GM10266 (cell line): ENCODE results near the gene FRMD1.

ENCODE experiments used
- DNase-seq: peaks from one replicate; pipeline ENCODE4 v3.0.0; 2012; ENCODE audit errors: extremely low spot score
- TF ChIP-seq, protein P1 (sequence below): IDR thresholded peaks from 2 replicates; pipeline ENCODE4 v1.5.1; 2012; ENCODE audit warnings: mild to moderate bottlenecking, low read depth; ENCODE audit not compliant: control insufficient read depth, insufficient read depth; ENCODE audit errors: missing control alignments

FRMD1 gene

GRCh38 chr6:168092541-168092940 lies 13.5 kb upstream of the FRMD1 start:
- TF ChIP-seq, protein P1, sequence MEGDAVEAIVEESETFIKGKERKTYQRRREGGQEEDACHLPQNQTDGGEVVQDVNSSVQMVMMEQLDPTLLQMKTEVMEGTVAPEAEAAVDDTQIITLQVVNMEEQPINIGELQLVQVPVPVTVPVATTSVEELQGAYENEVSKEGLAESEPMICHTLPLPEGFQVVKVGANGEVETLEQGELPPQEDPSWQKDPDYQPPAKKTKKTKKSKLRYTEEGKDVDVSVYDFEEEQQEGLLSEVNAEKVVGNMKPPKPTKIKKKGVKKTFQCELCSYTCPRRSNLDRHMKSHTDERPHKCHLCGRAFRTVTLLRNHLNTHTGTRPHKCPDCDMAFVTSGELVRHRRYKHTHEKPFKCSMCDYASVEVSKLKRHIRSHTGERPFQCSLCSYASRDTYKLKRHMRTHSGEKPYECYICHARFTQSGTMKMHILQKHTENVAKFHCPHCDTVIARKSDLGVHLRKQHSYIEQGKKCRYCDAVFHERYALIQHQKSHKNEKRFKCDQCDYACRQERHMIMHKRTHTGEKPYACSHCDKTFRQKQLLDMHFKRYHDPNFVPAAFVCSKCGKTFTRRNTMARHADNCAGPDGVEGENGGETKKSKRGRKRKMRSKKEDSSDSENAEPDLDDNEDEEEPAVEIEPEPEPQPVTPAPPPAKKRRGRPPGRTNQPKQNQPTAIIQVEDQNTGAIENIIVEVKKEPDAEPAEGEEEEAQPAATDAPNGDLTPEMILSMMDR: no peak
- DNase-seq: no peak

- DNase-seq: no peak
- TF ChIP-seq, protein P1: no peak
Measured at GRCh38 chr6:168091381-168092264, 12.6 kb upstream of the FRMD1 start.

GRCh38 chr6:168090706-168091105 lies 11.7 kb upstream of the FRMD1 start:
- no peak for DNase-seq

DNA sequence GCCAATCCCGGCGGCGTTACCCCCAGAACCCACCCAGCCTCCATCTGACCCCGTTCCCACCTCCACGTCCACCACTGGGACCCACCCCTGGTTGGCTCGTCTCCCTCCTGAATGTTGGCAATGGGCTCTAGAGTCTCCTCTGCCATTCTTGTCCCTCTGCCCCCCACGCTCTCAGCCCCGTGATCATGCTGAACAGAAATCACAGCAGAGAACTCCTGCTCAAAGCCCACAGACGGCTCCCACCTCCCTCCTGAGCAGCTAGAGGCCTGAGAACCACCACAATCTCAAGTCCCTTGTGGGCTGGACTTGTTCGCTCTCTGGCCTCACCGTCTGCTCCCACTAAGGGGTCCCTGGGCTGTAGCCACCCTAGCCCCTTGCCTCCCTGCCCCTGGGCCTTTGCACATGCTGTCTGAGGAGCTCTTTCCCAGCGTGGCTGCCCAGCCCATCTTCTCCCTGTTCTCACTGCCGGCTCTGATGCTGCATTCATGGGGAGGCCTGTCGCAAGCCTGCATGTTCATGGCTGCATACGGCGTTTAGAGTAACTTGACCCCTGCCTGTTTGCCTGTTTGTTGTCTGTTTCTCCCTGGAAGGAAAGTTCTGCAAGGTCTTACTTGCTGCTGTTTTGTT lies 11.2 kb upstream of the FRMD1 start:
- DNase-seq: no peak
- TF ChIP-seq, protein P1: no peak

More at GRCh38 chr6:168090706-168091105, 11.7 kb upstream of the FRMD1 start:
- TF ChIP-seq, protein P1: no peak

DNA sequence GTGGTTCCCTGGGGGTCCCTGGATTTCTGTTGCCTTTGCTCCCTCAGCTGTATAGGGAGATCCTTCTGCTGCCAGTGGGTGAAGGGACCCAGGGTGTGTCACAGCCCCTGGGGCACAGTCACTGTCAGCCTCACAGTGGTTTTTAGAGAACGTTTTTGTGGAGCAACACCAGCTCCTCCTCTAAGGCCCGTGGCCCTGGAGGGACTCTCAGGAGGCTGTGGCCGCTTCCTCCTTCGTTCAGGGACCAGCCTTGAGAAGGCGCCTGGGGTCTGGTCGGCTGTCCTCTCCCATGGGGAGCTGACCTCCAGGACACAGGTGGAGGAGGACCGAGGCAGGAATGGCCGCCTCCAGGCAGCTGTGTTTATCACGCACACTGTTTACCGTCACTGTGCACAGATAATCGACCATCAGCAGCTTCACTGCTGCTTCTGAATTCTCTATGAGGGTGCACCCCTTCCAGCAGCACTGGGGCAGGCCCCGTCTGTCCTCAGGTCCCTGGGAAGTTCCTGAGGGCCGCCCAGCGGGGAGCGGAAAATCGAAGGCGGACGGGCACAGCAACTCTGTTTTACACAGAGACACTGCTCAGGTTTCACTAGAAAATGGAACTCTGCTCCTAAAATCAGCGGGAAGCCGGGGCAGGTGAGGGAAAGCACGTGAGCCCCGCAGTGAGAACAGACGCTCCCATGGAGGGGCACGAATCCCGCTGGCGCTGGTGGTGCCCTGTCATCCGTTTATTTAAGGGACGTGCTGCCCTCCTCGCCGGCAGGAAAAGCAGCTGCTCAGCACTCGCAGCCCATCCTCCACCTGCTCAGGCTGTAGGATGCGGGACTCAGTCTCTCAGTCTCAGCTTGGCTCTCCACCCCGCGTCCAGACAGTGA lies 10.4 kb upstream of the FRMD1 start:
- no peak for DNase-seq

DNA sequence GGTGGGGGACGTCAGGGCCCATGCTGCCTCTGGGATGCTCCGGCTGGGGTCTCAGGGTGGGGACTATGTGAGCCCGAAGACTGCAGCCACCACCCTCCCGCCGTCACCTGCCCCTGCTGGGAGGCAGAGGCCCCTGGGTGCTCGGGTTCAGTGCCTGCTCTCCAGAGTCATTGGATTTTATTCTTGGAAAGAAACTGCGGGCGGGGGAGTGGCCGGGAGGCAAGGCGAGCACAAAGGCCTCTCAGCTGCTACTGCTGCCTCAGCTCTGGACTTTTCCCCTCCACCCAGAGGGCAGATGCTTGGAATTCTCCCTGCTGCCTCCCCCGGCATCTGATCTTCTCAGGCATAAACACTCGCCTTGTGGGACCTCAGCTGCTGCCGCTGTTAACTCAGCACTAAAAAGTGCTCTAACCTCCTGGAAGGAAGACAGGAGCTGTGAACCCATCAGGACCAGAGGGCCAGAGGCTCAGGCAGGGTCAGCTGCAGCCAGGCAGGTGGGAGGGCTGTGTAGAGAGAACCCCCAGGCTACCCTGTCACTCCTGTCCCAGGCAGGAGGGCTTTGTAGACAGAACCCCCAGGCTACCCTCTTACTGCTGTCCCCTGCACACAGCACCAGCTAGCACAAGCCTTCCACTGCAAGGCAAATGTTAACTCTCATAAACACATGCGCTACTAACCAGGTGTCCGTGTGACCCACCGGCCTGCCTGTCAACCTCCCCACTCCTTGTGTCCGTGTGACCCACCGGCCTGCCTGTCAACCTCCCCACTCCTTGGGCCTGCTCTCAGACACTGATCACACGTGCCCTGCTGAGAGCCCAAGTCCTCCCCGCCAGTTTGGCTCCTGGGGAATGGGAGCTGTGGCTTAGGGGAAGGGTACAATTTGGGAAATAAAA lies 9.4 kb upstream of the FRMD1 start:
- no peak for DNase-seq
- TF ChIP-seq, protein P1: no peak

More for the DNA sequence above, 10.4 kb upstream of the FRMD1 start:
- TF ChIP-seq, protein P1: no peak
